K562 (cell line): Measurements from ENCODE around the gene VILL. TPM values are rescaled to one million over a fixed set of nuclear protein-coding genes. Genes with fewer than 3 reads are reported as not detected.
A peak's percentile ranks its signal among the peaks of the same experiment; 100 is the strongest.

Experiments used
- CXXC5 ChIP-seq: fragments of 250-450 bp; sonication (Bioruptor Pico); IDR thresholded peaks from 2 replicates; pipeline ENCODE4 v1.8.0; 2022; ENCODE audit warnings: inconsistent platforms, mild to moderate bottlenecking, moderate library complexity
- ELF1 ChIP-seq: fragments of 200-800 bp; sonication (Bioruptor generic); IDR thresholded peaks from 2 replicates; pipeline ENCODE4 v1.6.1; 2016; ENCODE audit warnings: missing genetic modification characterization, missing compliant biosample characterization
- GABPA ChIP-seq: fragments of 200-800 bp; sonication (Bioruptor generic); conservative IDR thresholded peaks from 2 replicates; pipeline ENCODE4 v1.6.1; 2016; ENCODE audit warnings: low read depth, missing genetic modification characterization, missing compliant biosample characterization
- HMG20A ChIP-seq: fragments of 450-650 bp; formaldehyde crosslinking; conservative IDR thresholded peaks from 2 replicates; pipeline ENCODE4 v1.4.0; 2020; ENCODE audit warnings: mild to moderate bottlenecking, mixed read lengths
- MED1 ChIP-seq: sonication (generic); formaldehyde crosslinking; IDR thresholded peaks from 2 replicates; pipeline ENCODE4 v1.8.1; 2023; ENCODE audit warnings: missing genetic modification reagents, borderline replicate concordance
- NR2C2 ChIP-seq, 2 experiments: fragments of 200-800 bp in 1 of 2; sonication (Bioruptor generic) in 1 of 2; sonication (generic) in 1 of 2; formaldehyde crosslinking in 1 of 2; IDR thresholded peaks; 2 replicates each; pipeline versions ENCODE4 v1.6.1 to v1.8.0; 2016 to 2022; ENCODE audit warnings: mild to moderate bottlenecking in 1 of 2, missing compliant biosample characterization in 1 of 2, missing genetic modification characterization in 1 of 2, missing genetic modification reagents in 1 of 2
- PML ChIP-seq: IDR thresholded peaks from 2 replicates; pipeline ENCODE4 v1.6.1; 2012; ENCODE audit warnings: low read length, inconsistent platforms
- RFX7 ChIP-seq: fragments of 250-450 bp; sonication (Bioruptor Pico); IDR thresholded peaks from 2 replicates; pipeline ENCODE4 v1.5.1; 2021; ENCODE audit warnings: mild to moderate bottlenecking
- SNIP1 ChIP-seq: fragments of 450-650 bp; IDR thresholded peaks from 2 replicates; pipeline ENCODE4 v1.7.1; 2017; ENCODE audit warnings: low read depth, mild to moderate bottlenecking
- WHSC1 ChIP-seq: IDR thresholded peaks from one replicate; pipeline ENCODE4 v1.6.1; 2012; ENCODE audit warnings: low read length, control low read depth, inconsistent platforms
- ZNF324 ChIP-seq: fragments of 250-450 bp; sonication (Bioruptor Pico); IDR thresholded peaks from 2 replicates; pipeline ENCODE4 v1.4.0; 2020; ENCODE audit warnings: mild to moderate bottlenecking
- polyA plus RNA-seq, 8 experiments: library from polyadenylated mRNA; depleted of rRNA in 4 of 8; stranded (reverse) in 5 of 8; unstranded in 3 of 8; fragments of >200 nt; fragmentation: Nextera tagmentation in 2 of 8; fragmentation: Illumina TruSeq in 1 of 8; extraction: Ambion mirVana in 2 of 8; extraction: Trizol in 1 of 8; gene quantifications; 2 replicates each; pipeline versions ENCODE4 v1.2.1 to v1.2.3, GENCODE V29; 2011 to 2014; ENCODE audit warnings: inconsistent platforms in 1 of 8, missing spikeins in 1 of 8
- total RNA-seq, 7 experiments: library from RNA; depleted of rRNA in 6 of 7; stranded (reverse); fragments of >200 nt in 6 of 7; fragmentation: Illumina TruSeq in 2 of 7; extraction: Trizol in 2 of 7; gene quantifications; 2 replicates each; pipeline versions ENCODE4 v1.2.1 to v1.2.3, GENCODE V29; 2011 to 2021; ENCODE audit warnings: low replicate concordance in 1 of 7
- TF ChIP-seq, protein P1 (sequence below): fragments of 450-650 bp; formaldehyde crosslinking; IDR thresholded peaks from 2 replicates; pipeline ENCODE4 v1.4.0; 2022; ENCODE audit warnings: missing genetic modification characterization
- TF ChIP-seq, protein P2 (sequence below): fragments of 450-650 bp; IDR thresholded peaks from 2 replicates; pipeline ENCODE4 v1.6.1; 2017; ENCODE audit warnings: antibody characterized with exemption
- TF ChIP-seq, protein P3 (sequence below), 2 experiments: fragments of 450-650 bp in 1 of 2; sonication (generic) in 1 of 2; formaldehyde crosslinking in 1 of 2; IDR thresholded peaks; 2 replicates each; pipeline versions ENCODE4 v1.7.1 to v1.9.0; 2016 to 2022; ENCODE audit warnings: inconsistent platforms in 1 of 2, mild to moderate bottlenecking in 1 of 2, missing genetic modification reagents in 1 of 2

The VILL gene
- total and polyA plus RNA-seq, 9 of the 15 experiments (the other 6 are each of a cell fraction or from before 2014, with no cell fraction given) = 0.11 to 16.0 (median 8.8) TPM

DNA sequence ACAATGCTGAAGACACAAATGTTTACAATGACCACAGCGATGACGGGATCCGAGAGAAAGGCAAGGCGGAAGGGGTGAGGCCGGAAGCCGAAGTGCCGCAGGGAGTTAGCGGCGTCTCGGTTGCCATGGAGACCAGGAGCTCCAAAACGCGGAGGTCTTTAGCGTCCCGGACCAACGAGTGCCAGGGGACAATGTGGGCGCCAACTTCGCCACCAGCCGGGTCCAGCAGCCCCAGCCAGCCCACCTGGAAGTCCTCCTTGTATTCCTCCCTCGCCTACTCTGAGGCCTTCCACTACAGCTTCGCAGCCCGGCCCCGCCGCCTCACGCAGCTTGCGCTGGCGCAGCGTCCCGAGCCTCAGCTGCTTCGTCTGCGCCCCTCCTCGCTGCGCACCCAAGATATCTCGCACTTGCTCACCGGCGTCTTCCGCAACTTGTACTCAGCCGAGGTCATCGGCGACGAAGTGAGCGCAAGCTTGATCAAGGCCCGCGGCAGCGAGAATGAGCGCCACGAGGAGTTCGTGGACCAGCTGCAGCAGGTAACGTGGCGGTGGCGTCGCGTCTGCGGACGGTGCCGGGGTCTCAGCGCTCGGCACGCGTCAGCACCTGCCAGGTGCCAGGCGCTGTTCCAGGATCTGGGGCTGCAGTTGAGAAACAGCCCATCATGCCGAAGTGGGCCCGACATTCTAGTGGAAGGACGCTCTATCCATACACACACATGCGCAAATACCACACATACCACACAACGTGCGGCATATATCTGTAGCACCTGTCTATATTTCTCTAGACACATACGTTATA lies 48.7 kb downstream of the VILL start, which contains the start of gene DLEC1 (continued):
- 0 out of 2 replicates have a peak, but pooled peaks have one; percentile 27 for TF ChIP-seq CXXC5 (CRISPR knock-in tag)
- peak; percentile 77 for TF ChIP-seq GABPA (tag)
- no peak for TF ChIP-seq RFX7
- TF ChIP-seq, protein P1, sequence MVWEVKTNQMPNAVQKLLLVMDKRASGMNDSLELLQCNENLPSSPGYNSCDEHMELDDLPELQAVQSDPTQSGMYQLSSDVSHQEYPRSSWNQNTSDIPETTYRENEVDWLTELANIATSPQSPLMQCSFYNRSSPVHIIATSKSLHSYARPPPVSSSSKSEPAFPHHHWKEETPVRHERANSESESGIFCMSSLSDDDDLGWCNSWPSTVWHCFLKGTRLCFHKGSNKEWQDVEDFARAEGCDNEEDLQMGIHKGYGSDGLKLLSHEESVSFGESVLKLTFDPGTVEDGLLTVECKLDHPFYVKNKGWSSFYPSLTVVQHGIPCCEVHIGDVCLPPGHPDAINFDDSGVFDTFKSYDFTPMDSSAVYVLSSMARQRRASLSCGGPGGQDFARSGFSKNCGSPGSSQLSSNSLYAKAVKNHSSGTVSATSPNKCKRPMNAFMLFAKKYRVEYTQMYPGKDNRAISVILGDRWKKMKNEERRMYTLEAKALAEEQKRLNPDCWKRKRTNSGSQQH (CRISPR knock-in tag) = no peak
- no peak for TF ChIP-seq PML
- TF ChIP-seq, protein P2, sequence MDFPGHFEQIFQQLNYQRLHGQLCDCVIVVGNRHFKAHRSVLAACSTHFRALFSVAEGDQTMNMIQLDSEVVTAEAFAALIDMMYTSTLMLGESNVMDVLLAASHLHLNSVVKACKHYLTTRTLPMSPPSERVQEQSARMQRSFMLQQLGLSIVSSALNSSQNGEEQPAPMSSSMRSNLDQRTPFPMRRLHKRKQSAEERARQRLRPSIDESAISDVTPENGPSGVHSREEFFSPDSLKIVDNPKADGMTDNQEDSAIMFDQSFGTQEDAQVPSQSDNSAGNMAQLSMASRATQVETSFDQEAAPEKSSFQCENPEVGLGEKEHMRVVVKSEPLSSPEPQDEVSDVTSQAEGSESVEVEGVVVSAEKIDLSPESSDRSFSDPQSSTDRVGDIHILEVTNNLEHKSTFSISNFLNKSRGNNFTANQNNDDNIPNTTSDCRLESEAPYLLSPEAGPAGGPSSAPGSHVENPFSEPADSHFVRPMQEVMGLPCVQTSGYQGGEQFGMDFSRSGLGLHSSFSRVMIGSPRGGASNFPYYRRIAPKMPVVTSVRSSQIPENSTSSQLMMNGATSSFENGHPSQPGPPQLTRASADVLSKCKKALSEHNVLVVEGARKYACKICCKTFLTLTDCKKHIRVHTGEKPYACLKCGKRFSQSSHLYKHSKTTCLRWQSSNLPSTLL = no peak
- TF ChIP-seq ZNF324 (CRISPR knock-in tag) = no peak
- no peak for TF ChIP-seq SNIP1
- TF ChIP-seq, protein P3, sequence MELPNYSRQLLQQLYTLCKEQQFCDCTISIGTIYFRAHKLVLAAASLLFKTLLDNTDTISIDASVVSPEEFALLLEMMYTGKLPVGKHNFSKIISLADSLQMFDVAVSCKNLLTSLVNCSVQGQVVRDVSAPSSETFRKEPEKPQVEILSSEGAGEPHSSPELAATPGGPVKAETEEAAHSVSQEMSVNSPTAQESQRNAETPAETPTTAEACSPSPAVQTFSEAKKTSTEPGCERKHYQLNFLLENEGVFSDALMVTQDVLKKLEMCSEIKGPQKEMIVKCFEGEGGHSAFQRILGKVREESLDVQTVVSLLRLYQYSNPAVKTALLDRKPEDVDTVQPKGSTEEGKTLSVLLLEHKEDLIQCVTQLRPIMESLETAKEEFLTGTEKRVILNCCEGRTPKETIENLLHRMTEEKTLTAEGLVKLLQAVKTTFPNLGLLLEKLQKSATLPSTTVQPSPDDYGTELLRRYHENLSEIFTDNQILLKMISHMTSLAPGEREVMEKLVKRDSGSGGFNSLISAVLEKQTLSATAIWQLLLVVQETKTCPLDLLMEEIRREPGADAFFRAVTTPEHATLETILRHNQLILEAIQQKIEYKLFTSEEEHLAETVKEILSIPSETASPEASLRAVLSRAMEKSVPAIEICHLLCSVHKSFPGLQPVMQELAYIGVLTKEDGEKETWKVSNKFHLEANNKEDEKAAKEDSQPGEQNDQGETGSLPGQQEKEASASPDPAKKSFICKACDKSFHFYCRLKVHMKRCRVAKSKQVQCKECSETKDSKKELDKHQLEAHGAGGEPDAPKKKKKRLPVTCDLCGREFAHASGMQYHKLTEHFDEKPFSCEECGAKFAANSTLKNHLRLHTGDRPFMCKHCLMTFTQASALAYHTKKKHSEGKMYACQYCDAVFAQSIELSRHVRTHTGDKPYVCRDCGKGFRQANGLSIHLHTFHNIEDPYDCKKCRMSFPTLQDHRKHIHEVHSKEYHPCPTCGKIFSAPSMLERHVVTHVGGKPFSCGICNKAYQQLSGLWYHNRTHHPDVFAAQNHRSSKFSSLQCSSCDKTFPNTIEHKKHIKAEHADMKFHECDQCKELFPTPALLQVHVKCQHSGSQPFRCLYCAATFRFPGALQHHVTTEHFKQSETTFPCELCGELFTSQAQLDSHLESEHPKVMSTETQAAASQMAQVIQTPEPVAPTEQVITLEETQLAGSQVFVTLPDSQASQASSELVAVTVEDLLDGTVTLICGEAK (IDR thresholded peaks at IDR 0.05) = peak; percentile 44; the same call in 1 of the 2 replicates
- TF ChIP-seq, protein P3 (CRISPR knock-in tag; IDR thresholded peaks at IDR 0.05) = no peak
- 0 out of 2 replicates have a peak, but pooled peaks have one; percentile 36 for TF ChIP-seq NR2C2 (CRISPR knock-in tag; IDR thresholded peaks at IDR 0.05)
- no peak for TF ChIP-seq NR2C2 (tag; IDR thresholded peaks at IDR 0.05)
- TF ChIP-seq MED1 (CRISPR knock-in tag) = no peak
- no peak for TF ChIP-seq HMG20A (CRISPR knock-in tag)
- TF ChIP-seq ELF1 (tag) = no peak
- TF ChIP-seq WHSC1 = no peak
